Measurements from ENCODE around the gene DIP2C. TPM values are rescaled to one million over a fixed set of nuclear protein-coding genes. Genes with fewer than 3 reads are reported as not detected.

Gene DIP2C
- total RNA-seq, 1 donor, result 19.9 TPM

- TF ChIP-seq, protein P1, sequence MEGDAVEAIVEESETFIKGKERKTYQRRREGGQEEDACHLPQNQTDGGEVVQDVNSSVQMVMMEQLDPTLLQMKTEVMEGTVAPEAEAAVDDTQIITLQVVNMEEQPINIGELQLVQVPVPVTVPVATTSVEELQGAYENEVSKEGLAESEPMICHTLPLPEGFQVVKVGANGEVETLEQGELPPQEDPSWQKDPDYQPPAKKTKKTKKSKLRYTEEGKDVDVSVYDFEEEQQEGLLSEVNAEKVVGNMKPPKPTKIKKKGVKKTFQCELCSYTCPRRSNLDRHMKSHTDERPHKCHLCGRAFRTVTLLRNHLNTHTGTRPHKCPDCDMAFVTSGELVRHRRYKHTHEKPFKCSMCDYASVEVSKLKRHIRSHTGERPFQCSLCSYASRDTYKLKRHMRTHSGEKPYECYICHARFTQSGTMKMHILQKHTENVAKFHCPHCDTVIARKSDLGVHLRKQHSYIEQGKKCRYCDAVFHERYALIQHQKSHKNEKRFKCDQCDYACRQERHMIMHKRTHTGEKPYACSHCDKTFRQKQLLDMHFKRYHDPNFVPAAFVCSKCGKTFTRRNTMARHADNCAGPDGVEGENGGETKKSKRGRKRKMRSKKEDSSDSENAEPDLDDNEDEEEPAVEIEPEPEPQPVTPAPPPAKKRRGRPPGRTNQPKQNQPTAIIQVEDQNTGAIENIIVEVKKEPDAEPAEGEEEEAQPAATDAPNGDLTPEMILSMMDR (IDR thresholded peaks at IDR 0.05; ENCODE audit: insufficient read depth, low read depth, low read length), result no peak
- DNase-seq (ENCODE audit: low read depth), result no peak
- H3K4me3 ChIP-seq (ENCODE audit: low read depth, low read length), result no peak overlapping the region
These were observed 229.7 kb downstream of the DIP2C start for GRCh38 chr10:459743-460142.

GRCh38 chr10:458421-458851, 231.0 kb downstream of the DIP2C start:
- DNase-seq (ENCODE audit: low read depth), result no peak
- H3K4me3 ChIP-seq (ENCODE audit: low read depth, low read length), result no peak overlapping the region
- TF ChIP-seq, protein P1 (IDR thresholded peaks at IDR 0.05; ENCODE audit: insufficient read depth, low read depth, low read length), result no peak

- TF ChIP-seq, protein P1 (IDR thresholded peaks at IDR 0.05; ENCODE audit: insufficient read depth, low read depth, low read length), result no peak
- no peak for DNase-seq (ENCODE audit: low read depth)
- H3K4me3 ChIP-seq (ENCODE audit: low read depth, low read length), result no peak overlapping the region
These were observed 233.0 kb downstream of the DIP2C start for GRCh38 chr10:456486-456885.

DNA sequence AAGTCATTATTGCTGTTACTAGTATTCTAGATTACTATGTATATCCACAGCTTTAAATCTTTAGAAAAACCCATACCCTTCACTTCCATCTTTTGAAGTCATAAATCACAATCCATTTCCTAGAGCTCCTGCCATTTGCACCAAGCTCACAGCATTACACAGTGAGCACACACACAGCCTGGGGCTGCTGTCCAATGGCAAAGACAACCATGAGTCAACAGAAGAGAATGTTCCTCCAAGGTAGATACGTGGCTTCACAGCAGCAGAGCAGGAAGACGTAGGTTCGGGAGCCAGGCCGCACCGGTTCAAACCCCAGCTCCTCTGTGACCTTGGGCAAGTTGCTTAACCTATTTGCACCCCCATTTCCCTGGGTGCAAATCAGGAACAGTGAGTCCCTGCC, 234.6 kb downstream of the DIP2C start:
- peak; percentile 83 for DNase-seq (ENCODE audit: low read depth)
- H3K4me3 ChIP-seq (ENCODE audit: low read depth, low read length), result no peak overlapping the region
- TF ChIP-seq, protein P1 (IDR thresholded peaks at IDR 0.05; ENCODE audit: insufficient read depth, low read depth, low read length), result no peak

DNA sequence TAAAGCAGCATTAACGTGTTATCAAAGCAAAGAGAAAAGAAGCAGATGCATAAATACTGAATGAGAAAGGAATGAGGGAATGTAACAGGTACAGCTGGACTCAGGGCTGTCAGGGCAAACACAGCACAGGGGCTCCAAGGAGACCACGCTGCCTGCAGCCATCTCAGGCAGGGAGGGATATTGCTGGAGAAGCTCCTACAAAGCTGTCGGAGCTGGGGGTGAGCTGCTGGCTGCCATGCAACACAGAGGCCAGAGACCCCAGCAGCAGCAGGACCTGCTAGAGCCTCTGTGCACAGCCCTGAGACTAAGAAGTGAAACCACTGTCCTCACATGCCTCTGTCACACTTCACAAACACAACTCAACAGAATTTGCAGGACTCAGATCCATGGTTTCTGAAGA, 235.8 kb downstream of the DIP2C start:
- TF ChIP-seq, protein P1 (IDR thresholded peaks at IDR 0.05; ENCODE audit: insufficient read depth, low read depth, low read length), result no peak
- no peak for DNase-seq (ENCODE audit: low read depth)
- H3K4me3 ChIP-seq (ENCODE audit: low read depth, low read length), result no peak overlapping the region

DNA sequence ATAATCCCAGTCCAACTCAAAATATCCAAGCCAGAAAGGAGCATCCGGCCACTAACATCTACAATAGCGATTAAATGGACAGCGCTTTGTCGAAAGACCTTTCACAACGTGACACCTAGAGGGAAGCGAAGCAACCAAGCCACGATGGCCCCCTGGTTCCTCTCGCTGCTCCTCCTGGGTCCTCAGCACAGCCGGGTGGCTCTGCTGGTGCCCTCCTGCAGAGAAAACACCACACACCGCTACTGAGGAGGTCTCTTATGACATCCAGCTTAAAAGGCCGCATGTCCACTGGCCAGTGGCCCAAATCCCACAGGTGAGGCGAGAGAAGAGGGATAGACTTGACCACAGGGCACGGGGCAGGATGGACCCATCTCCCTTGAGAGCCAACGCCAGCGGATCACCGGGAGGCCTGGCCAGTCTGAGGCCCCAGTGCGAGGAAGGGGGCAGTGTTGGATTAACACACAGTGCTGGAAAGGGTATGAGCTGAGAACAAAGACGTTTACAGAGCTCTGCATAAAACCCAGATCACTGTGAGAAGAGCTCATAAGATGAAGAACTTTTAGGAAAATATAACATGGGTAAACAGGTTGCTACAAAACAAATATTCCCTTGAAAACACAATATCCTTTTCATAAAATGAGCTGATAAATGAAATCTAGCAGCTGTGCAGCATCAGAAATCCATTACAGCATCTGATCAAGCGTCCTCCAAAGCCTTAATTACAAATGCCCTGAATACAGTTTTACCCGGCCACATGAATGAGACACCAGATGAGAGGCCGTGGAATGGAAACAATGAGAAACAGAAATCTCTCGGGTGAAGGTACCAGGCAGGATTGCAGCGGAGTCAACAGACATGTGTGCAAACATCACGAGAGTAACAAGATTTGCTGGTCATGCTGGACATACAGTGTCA, 236.7 kb downstream of the DIP2C start:
- TF ChIP-seq, protein P1 (IDR thresholded peaks at IDR 0.05; ENCODE audit: insufficient read depth, low read depth, low read length), result no peak
- H3K4me3 ChIP-seq (ENCODE audit: low read depth, low read length), result no peak overlapping the region
- no peak for DNase-seq (ENCODE audit: low read depth)
